Measurements from ENCODE around the gene ACTRT2. TPM values are rescaled to one million over a fixed set of nuclear protein-coding genes. Genes with fewer than 3 reads are reported as not detected.

ACTRT2 gene
- total RNA-seq, 1 experiment from 2014 or later: not detected

- TF ChIP-seq CTCF (conservative IDR thresholded peaks at IDR 0.05; ENCODE audit: low read depth, low read length) (no peak), EZH2 (IDR thresholded peaks at IDR 0.05; ENCODE audit: low read length, unreplicated experiment) (no peak), EZH2phosphoT487 (IDR thresholded peaks at IDR 0.05; ENCODE audit: borderline replicate concordance, low read length) (no peak)
- Histone ChIP-seq H3F3A (ENCODE audit: low read length, unreplicated experiment) (no peaks in the 10 kb centered on the region), H3K27me3 (ENCODE audit: low read length) (peaks cover 90% of the 10 kb centered on the region), H3K9ac (ENCODE audit: low read length) (no peak overlapping the region), H4K20me1 (ENCODE audit: low read length) (no peaks in the 10 kb centered on the region), H3K4me2 (ENCODE audit: low read length) (no peak overlapping the region), H3K9me3 (ENCODE audit: low read length) (no peaks in the 10 kb centered on the region), H3K4me3 (ENCODE audit: low read length) (no peak overlapping the region), H3K27ac (ENCODE audit: low read length) (no peak overlapping the region), H3K79me2 (ENCODE audit: low read length) (no peaks in the 10 kb centered on the region), H2AFZ (ENCODE audit: low read length) (no peak overlapping the region), H3K4me1 (ENCODE audit: insufficient read depth, low read length) (no peaks in the 10 kb centered on the region), H3K36me3 (ENCODE audit: low read depth, low read length) (no peaks in the 10 kb centered on the region), H3K9me2 (replicated peaks; ENCODE audit: low read length) (no peaks in the 10 kb centered on the region)
- POLR2A ChIA-PET (ENCODE audit: unreplicated experiment): no interaction called here
- CTCF ChIA-PET: no interaction called here
- intact Hi-C loops (cut with micrococcal nuclease): no loop called here
- no peak for ATAC-seq
- no peak for DNase-seq
- no TSS peak for BruUV-seq (replicated peaks)
These were observed 3.7 kb upstream of the ACTRT2 start for GRCh38 chr1:3017440-3018050.

DNA sequence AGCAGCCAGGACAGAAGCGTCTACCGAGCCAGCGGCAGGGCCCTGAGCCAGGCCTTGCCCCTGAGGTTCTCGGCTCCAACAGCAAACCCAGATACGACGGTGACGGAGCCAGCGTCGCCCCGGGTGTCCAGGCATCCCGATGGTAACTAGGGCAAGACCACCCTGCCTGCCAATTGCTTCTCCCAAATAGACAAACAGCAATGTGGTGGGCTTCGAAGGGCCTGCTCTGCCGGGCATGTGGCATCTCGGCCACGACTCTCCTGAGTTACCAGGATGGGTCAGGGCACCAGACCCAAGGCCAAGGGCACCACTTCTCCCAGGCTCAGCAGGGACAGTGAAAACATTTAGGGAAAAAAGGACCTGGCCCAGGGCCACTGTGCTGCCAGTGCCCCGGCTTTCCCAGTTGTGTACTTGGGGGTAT, 3.2 kb upstream of the ACTRT2 start:
- H3K79me2 ChIP-seq (ENCODE audit: low read length): no peaks in the 10 kb centered on the region
- ChIA-PET CTCF (no interaction called here), POLR2A (ENCODE audit: unreplicated experiment) (no interaction called here)
- no peak overlapping the region for H2AFZ ChIP-seq (ENCODE audit: low read length)
- intact Hi-C loops (cut with micrococcal nuclease): no loop called here
- no peaks in the 10 kb centered on the region for H3K36me3 ChIP-seq (ENCODE audit: low read depth, low read length)
- H3K9me3 ChIP-seq (ENCODE audit: low read length): no peaks in the 10 kb centered on the region
- no peak overlapping the region for H3K4me3 ChIP-seq (ENCODE audit: low read length)
- peaks cover 90% of the 10 kb centered on the region for H3K27me3 ChIP-seq (ENCODE audit: low read length)
- H3K27ac ChIP-seq (ENCODE audit: low read length): no peak overlapping the region
- H3K4me2 ChIP-seq (ENCODE audit: low read length): no peak overlapping the region
- no peaks in the 10 kb centered on the region for H3K9me2 ChIP-seq (replicated peaks; ENCODE audit: low read length)
- TF ChIP-seq EZH2phosphoT487 (IDR thresholded peaks at IDR 0.05; ENCODE audit: borderline replicate concordance, low read length): no peak
- TF ChIP-seq EZH2 (IDR thresholded peaks at IDR 0.05; ENCODE audit: low read length, unreplicated experiment): no peak
- no peak for TF ChIP-seq CTCF (conservative IDR thresholded peaks at IDR 0.05; ENCODE audit: low read depth, low read length)
- ATAC-seq: no peak
- no peaks in the 10 kb centered on the region for H3K4me1 ChIP-seq (ENCODE audit: insufficient read depth, low read length)
- DNase-seq: no peak
- no TSS peak for BruUV-seq (replicated peaks)
- no peak overlapping the region for H3K9ac ChIP-seq (ENCODE audit: low read length)
- H4K20me1 ChIP-seq (ENCODE audit: low read length): no peaks in the 10 kb centered on the region
- no peaks in the 10 kb centered on the region for H3F3A ChIP-seq (ENCODE audit: low read length, unreplicated experiment)

DNA sequence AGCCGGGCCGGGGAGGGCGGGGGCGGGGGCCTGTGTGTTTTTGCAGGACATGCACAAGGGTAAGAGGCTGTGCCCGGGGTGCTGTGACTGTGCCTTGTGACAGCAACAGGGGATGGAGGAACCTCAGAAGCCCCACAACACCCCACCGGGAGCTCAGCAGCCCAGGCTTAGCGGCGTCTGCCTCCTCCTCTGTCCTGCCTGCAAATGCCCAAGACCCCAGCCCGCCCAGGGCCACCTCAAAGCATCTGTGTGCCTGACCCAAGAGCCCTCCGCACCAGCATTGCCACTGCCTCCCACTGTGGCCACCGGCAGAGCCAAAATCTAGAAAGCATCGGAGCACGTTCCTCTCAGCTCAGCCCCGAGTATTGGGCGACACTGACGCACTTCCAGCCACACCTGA, 2.7 kb upstream of the ACTRT2 start:
- H3K9me2 ChIP-seq (replicated peaks; ENCODE audit: low read length): no peaks in the 10 kb centered on the region
- no peaks in the 10 kb centered on the region for H3F3A ChIP-seq (ENCODE audit: low read length, unreplicated experiment)
- no peaks in the 10 kb centered on the region for H4K20me1 ChIP-seq (ENCODE audit: low read length)
- no peaks in the 10 kb centered on the region for H3K36me3 ChIP-seq (ENCODE audit: low read depth, low read length)
- H3K27ac ChIP-seq (ENCODE audit: low read length): no peak overlapping the region
- H3K27me3 ChIP-seq (ENCODE audit: low read length): peaks cover 90% of the 10 kb centered on the region
- H3K9me3 ChIP-seq (ENCODE audit: low read length): no peaks in the 10 kb centered on the region
- H3K4me2 ChIP-seq (ENCODE audit: low read length): no peak overlapping the region
- no peak overlapping the region for H2AFZ ChIP-seq (ENCODE audit: low read length)
- ChIA-PET CTCF (no interaction called here), POLR2A (ENCODE audit: unreplicated experiment) (no interaction called here)
- TF ChIP-seq EZH2phosphoT487 (IDR thresholded peaks at IDR 0.05; ENCODE audit: borderline replicate concordance, low read length) (no peak), EZH2 (IDR thresholded peaks at IDR 0.05; ENCODE audit: low read length, unreplicated experiment) (no peak), CTCF (conservative IDR thresholded peaks at IDR 0.05; ENCODE audit: low read depth, low read length) (no peak)
- no peaks in the 10 kb centered on the region for H3K79me2 ChIP-seq (ENCODE audit: low read length)
- intact Hi-C loops (cut with micrococcal nuclease): no loop called here
- ATAC-seq (no peak), DNase-seq (no peak)
- no TSS peak for BruUV-seq (replicated peaks)
- H3K4me3 ChIP-seq (ENCODE audit: low read length): no peak overlapping the region
- no peaks in the 10 kb centered on the region for H3K4me1 ChIP-seq (ENCODE audit: insufficient read depth, low read length)
- no peak overlapping the region for H3K9ac ChIP-seq (ENCODE audit: low read length)

Measured in PC-3 (cell line).